C4-2B (cell line): ENCODE results near the gene P3H3.

Source experiments
- H3K27ac ChIP-seq: fragments of 450-650 bp; 2 replicates; pipeline ENCODE4 v1.5.1; 2017
- ZFX ChIP-seq: fragments of 450-650 bp; IDR thresholded peaks from 2 replicates; pipeline ENCODE4 v1.6.1; 2017
- TF ChIP-seq, protein P1 (sequence below): fragments of 450-650 bp; conservative IDR thresholded peaks from 2 replicates; pipeline ENCODE4 v1.5.1; 2017; ENCODE audit warnings: mild to moderate bottlenecking

The P3H3 gene, protein sequence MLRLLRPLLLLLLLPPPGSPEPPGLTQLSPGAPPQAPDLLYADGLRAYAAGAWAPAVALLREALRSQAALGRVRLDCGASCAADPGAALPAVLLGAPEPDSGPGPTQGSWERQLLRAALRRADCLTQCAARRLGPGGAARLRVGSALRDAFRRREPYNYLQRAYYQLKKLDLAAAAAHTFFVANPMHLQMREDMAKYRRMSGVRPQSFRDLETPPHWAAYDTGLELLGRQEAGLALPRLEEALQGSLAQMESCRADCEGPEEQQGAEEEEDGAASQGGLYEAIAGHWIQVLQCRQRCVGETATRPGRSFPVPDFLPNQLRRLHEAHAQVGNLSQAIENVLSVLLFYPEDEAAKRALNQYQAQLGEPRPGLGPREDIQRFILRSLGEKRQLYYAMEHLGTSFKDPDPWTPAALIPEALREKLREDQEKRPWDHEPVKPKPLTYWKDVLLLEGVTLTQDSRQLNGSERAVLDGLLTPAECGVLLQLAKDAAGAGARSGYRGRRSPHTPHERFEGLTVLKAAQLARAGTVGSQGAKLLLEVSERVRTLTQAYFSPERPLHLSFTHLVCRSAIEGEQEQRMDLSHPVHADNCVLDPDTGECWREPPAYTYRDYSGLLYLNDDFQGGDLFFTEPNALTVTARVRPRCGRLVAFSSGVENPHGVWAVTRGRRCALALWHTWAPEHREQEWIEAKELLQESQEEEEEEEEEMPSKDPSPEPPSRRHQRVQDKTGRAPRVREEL

DNA sequence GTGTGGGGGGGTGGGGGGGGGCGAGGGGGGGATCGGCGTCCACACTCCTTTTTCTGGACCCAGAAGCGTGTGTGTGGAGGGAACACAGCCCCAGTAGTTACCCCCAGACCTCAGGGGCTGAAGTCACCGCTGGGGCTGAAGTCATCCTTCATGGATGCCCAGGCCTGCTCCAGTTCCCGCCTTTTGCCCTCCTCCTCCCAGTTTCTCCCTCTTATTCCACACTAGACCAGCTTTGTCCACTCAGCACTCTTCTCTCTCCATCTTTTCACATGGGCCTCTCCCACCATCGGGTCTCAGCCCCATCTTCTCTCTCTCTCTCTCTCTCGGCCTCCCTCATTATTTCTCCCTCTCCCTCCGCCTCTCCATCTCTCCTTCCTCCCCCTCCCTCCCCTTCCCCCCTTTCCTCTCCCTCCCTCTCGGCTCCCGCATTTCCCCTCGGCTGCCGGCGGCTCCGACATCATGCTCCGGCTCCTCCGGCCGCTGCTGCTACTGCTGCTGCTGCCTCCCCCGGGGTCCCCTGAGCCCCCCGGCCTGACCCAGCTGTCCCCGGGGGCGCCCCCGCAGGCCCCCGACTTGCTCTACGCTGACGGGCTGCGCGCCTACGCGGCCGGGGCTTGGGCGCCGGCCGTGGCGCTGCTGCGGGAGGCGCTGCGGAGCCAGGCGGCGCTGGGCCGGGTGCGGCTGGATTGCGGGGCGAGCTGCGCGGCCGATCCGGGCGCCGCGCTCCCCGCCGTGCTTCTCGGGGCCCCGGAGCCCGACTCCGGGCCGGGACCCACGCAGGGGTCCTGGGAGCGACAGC lies at the start of gene P3H3:
P3H3 (plus strand) TSS at position 426 of the 799 bp plus-strand sequence; CDS start at position 460, 34 bp downstream.
- H3K27ac ChIP-seq: no peak within 1 kb of the TSS; the same call in 1 of the 2 replicates

DNA sequence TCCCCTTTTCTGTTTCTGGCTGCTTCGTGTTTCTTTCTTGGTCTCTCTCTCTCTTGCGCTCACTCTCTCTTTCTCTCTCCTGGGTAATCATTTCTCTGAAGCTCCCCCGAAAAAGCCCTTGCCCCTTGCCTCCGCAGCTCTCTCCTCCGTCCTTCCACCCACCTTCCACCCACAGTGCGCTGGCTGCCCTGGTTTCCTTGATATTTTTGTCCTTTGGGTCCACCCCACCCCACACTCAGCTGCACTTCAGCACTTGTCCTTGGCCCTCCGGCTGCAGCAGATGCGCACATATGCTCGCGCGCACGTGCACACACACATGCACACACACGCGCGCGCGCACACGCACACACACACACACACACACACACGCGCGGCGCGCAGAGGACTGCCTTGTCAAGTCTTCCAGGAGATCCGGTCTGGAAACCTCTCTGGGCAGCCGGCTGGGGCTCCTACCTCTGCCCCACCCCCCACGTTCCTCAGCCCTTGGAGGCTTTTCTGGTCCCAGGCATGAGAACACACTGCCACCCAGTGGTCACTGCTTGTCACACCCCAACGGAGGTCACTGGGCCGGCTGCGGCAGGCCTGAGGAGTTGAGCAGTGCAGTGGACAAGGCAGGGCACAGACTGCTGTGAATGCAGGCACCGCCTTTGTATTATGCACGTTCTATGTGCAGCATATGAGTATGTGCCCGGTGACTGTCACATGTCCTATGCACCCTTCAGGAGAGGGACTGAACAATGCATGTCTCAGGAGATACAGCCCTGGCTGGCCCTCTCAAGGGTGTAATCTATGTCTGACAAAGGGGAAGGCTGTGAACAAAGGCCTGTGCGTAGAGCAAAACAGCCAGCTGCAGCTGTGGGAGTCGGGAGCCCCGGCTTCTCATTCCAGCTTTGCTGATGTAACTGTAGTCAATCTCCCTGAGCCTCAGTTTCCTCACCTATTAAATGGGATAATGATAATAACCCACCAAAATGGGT lies 49.3 kb upstream of the P3H3 start:
- TF ChIP-seq, protein P1, sequence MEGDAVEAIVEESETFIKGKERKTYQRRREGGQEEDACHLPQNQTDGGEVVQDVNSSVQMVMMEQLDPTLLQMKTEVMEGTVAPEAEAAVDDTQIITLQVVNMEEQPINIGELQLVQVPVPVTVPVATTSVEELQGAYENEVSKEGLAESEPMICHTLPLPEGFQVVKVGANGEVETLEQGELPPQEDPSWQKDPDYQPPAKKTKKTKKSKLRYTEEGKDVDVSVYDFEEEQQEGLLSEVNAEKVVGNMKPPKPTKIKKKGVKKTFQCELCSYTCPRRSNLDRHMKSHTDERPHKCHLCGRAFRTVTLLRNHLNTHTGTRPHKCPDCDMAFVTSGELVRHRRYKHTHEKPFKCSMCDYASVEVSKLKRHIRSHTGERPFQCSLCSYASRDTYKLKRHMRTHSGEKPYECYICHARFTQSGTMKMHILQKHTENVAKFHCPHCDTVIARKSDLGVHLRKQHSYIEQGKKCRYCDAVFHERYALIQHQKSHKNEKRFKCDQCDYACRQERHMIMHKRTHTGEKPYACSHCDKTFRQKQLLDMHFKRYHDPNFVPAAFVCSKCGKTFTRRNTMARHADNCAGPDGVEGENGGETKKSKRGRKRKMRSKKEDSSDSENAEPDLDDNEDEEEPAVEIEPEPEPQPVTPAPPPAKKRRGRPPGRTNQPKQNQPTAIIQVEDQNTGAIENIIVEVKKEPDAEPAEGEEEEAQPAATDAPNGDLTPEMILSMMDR: peak; percentile 98
- TF ChIP-seq ZFX: 0 out of 2 replicates have a peak, but pooled peaks have one; percentile 19
- peak overlapping the region; percentile 94 for H3K27ac ChIP-seq

More for the DNA sequence above, at the start of gene P3H3:
- TF ChIP-seq, protein P1: peak; percentile 31
- TF ChIP-seq ZFX: no peak

DNA sequence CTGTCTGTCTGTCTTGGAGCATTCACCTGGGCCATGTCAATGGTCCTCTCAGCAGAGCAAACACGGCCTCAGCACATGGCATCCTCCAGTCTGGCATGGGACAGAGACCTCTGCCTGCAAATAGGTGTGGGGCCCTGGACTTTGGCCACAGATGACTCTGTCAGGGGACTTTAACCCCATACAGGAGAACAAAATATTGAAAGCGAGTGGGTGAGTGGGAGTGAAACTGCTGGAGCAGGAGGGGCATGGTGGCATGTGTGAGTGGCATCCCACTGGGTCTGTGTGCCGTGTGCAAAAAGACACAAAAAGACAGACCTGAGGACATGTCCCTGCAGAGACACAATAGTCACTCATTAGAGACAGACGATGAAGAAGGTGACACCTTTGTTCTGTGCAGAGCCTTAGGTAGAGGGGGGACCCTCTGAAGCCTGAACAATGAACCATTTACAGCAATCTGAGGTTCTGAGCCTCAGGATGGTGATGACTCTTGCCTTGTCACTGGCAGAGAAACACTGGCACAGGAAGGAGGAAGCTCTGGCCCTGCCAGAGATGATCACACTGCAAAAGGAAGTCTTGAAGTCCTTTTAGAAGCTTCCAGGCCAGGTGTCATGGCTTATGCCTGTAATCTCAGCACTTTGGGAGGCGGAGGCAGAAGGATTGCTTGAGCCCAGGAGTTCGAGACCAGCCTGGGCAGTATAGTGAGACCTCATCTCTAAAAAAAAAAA lies 48.3 kb upstream of the P3H3 start:
- TF ChIP-seq, protein P1: no peak
- no peak for TF ChIP-seq ZFX
- H3K27ac ChIP-seq: peak overlapping the region; percentile 94

DNA sequence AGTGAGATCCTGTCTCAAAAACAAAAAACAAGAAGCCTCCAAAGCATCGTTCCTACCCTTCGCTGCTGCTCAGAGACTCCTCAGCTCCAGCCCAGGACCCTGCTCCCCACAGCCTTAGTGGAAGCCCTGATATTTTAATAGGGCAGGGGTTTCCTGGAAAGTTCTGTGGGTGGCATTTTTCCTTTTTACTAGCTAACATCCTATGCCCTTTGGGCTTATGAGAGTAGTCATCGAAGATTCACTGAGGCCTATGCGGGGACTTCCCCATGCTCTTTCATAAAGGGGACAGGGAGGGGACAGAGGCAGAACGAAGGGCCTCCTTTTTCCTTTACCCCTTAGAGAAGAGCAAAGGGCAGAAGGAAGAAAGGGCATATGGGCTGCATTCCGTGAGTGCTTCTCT lies 47.6 kb upstream of the P3H3 start:
- H3K27ac ChIP-seq: peak overlapping the region; percentile 94
- TF ChIP-seq, protein P1: no peak
- TF ChIP-seq ZFX: no peak

DNA sequence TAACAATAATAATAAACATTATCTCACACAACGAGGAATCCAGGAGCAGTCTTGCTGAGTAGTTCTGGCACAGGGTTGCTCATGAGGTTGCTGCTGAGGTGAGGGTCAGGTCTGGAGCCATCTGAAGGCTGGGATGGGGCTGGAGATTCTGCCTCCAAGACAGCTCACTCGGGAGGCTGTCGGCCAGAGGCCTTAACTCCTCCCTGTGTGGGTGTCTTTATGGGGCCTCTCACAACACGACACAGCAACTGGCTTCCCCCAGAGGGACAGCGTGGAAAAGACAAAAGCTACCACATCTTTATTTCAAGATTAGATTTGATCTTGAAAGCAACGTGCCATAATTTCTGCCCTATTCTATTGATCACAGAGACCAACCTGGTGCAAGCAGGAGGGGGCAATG lies 46.1 kb upstream of the P3H3 start:
- TF ChIP-seq, protein P1: no peak
- no peak for TF ChIP-seq ZFX
- no peak overlapping the region for H3K27ac ChIP-seq
